Calu3 (cell line): ENCODE data around the gene TIMM29. TPM values are rescaled to one million over a fixed set of nuclear protein-coding genes. Genes with fewer than 3 reads are reported as not detected.

Source experiments
- BruUV-seq: library from RNA; stranded (reverse); fragments of 400-500 nt; replicated peaks from 2 replicates; lab custom pipeline; 2021; lab: Mats Ljungman, UMichigan
- CTCF ChIA-PET: fragments of 300-600 bp; sonication (Branson Sonifier 250); formaldehyde crosslinking; loops from one replicate; lab custom pipeline; 2022; ENCODE audit warnings: antibody characterized with exemption; lab: Charles Lee
- DNase-seq: peaks from one replicate; pipeline ENCODE4 v3.0.0; 2022
- H3K27ac Mint-ChIP-seq: one replicate; pipeline ENCODE4 v1.8.0; 2022; ENCODE audit warnings: mixed read lengths; ENCODE audit not compliant: unreplicated experiment
- H3K27me3 Mint-ChIP-seq: one replicate; pipeline ENCODE4 v1.8.0; 2022; ENCODE audit warnings: mixed read lengths; ENCODE audit not compliant: unreplicated experiment
- H3K36me3 Mint-ChIP-seq: one replicate; pipeline ENCODE4 v1.8.0; 2022; ENCODE audit warnings: mild to moderate bottlenecking, moderate library complexity, mixed read lengths; ENCODE audit not compliant: insufficient read depth, unreplicated experiment
- H3K4me1 Mint-ChIP-seq: one replicate; pipeline ENCODE4 v1.8.0; 2022; ENCODE audit warnings: mild to moderate bottlenecking, low read depth, mixed read lengths; ENCODE audit not compliant: unreplicated experiment
- H3K4me3 Mint-ChIP-seq: one replicate; pipeline ENCODE4 v1.8.0; 2022; ENCODE audit warnings: mild to moderate bottlenecking, low read depth, moderate library complexity, mixed read lengths; ENCODE audit not compliant: unreplicated experiment
- H3K9me3 Mint-ChIP-seq: one replicate; pipeline ENCODE4 v1.8.0; 2022; ENCODE audit warnings: low read depth, mixed read lengths; ENCODE audit not compliant: unreplicated experiment
- intact Hi-C: fragments of 100-400 bp; cut with micrococcal nuclease; formaldehyde crosslinking; loops from one replicate; pipeline ENCODE4 v1.10.0; 2022; ENCODE audit not compliant: unreplicated experiment
- total RNA-seq: library from RNA; stranded (reverse); gene quantifications from 2 replicates; pipeline ENCODE4 v1.2.3, GENCODE V29; 2022
- TF ChIP-seq, protein P1 (sequence below): fragments of 200-600 bp; IDR thresholded peaks from one replicate; pipeline ENCODE4 v1.8.0; 2022; ENCODE audit warnings: antibody characterized with exemption; ENCODE audit not compliant: unreplicated experiment

TIMM29 gene
- total RNA-seq, 1 experiment from 2014 or later = 15.3 TPM

DNA sequence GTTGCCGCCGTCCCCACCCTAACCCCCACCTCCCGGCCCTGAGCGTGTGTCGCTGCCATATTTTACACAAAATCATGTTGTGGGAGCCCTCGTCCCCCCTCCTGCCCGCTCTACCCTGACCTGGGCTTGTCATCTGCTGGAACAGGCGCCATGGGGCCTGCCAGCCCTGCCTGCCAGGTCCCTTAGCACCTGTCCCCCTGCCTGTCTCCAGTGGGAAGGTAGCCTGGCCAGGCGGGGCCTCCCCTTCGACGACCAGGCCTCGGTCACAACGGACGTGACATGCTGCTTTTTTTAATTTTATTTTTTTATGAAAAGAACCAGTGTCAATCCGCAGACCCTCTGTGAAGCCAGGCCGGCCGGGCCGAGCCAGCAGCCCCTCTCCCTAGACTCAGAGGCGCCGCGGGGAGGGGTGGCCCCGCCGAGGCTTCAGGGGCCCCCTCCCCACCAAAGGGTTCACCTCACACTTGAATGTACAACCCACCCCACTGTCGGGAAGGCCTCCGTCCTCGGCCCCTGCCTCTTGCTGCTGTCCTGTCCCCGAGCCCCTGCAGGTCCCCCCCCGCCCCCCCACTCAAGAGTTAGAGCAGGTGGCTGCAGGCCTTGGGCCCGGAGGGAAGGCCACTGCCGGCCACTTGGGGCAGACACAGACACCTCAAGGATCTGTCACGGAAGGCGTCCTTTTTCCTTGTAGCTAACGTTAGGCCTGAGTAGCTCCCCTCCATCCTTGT is 6.5 kb upstream of the TIMM29 start:
- H3K27ac Mint-ChIP-seq = peak overlapping the region; percentile 52
- CTCF ChIA-PET = no interaction called here
- H3K4me3 Mint-ChIP-seq = no peak overlapping the region
- H3K4me1 Mint-ChIP-seq = no peaks in the 10 kb centered on the region
- H3K9me3 Mint-ChIP-seq = no peaks in the 10 kb centered on the region
- intact Hi-C loops = no loop called here
- TSS peak; percentile 56 for BruUV-seq
- H3K27me3 Mint-ChIP-seq = no peaks in the 10 kb centered on the region
- TF ChIP-seq, protein P1, sequence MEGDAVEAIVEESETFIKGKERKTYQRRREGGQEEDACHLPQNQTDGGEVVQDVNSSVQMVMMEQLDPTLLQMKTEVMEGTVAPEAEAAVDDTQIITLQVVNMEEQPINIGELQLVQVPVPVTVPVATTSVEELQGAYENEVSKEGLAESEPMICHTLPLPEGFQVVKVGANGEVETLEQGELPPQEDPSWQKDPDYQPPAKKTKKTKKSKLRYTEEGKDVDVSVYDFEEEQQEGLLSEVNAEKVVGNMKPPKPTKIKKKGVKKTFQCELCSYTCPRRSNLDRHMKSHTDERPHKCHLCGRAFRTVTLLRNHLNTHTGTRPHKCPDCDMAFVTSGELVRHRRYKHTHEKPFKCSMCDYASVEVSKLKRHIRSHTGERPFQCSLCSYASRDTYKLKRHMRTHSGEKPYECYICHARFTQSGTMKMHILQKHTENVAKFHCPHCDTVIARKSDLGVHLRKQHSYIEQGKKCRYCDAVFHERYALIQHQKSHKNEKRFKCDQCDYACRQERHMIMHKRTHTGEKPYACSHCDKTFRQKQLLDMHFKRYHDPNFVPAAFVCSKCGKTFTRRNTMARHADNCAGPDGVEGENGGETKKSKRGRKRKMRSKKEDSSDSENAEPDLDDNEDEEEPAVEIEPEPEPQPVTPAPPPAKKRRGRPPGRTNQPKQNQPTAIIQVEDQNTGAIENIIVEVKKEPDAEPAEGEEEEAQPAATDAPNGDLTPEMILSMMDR = no peak
- no peak for DNase-seq
- H3K36me3 Mint-ChIP-seq = peaks cover 51% of the 10 kb centered on the region

DNA sequence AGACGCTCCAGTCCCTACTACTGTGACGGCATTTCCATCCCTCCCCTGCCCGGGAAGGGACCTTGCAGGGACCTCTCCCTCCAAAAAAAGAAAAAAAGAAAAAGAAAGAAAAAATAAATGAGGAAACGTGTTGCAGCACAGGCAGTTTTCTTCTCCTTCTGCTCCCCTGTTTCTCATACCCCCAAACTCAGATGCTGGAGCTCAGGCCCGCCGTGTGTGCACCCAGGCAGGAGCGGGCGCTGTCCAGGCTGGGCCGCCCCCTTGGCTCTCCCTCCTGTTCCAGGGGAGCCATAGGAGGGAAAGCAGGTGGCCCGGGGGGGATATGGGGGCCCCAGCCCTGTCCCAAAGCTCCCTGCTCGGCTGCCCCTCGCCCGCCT is 6.0 kb upstream of the TIMM29 start:
- no TSS peak for BruUV-seq
- DNase-seq = no peak
- H3K4me1 Mint-ChIP-seq = no peaks in the 10 kb centered on the region
- CTCF ChIA-PET = no interaction called here
- peak overlapping the region; percentile 52 for H3K27ac Mint-ChIP-seq
- H3K27me3 Mint-ChIP-seq = no peaks in the 10 kb centered on the region
- peaks cover 56% of the 10 kb centered on the region for H3K36me3 Mint-ChIP-seq
- TF ChIP-seq, protein P1 = no peak
- H3K9me3 Mint-ChIP-seq = no peaks in the 10 kb centered on the region
- intact Hi-C loops = no loop called here
- H3K4me3 Mint-ChIP-seq = no peak overlapping the region

DNA sequence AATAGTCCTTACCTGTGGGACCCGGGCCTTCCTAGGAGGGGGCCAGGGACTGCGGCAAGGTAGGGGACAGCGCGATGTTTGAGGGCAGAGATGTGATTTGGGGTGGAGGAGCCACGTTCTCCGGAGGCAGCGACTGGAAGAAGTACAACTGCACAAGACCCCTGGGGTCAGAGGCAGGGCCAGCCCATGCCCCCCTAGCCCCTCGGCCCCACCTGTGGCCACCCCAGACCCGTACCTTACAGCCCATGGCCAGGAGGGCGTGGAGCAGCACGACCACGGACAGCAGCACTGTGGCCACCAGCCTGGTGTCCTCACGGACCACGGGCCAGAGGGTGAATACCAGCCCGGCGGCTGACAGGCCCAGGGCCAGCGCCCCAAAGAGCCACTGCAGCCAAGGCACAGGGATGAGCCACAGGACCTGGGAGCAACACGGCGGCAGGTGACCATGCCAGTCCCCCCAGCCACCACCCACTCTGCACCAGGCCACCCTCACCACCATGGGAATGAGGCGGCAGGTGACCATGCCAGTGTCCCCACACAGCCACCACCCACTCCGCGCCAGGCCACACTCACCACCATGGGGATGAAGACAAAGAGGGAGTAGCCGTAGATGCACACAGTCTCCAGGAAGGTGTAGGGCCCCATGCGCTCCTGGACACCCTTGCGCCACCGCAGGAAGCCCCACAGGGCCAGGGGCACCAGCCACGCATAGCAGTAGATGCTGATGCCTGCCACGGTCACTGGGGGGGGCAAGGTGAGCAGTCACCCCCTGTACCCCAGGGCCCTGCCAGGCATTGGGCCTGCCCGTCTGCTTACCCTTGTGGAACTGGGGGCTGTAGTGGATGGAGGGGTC is 5.1 kb upstream of the TIMM29 start:
- H3K4me1 Mint-ChIP-seq = no peaks in the 10 kb centered on the region
- BruUV-seq = no TSS peak
- CTCF ChIA-PET = no interaction called here
- DNase-seq = no peak
- H3K36me3 Mint-ChIP-seq = peaks cover 61% of the 10 kb centered on the region
- TF ChIP-seq, protein P1 = no peak
- H3K27me3 Mint-ChIP-seq = no peaks in the 10 kb centered on the region
- H3K4me3 Mint-ChIP-seq = no peak overlapping the region
- H3K9me3 Mint-ChIP-seq = no peaks in the 10 kb centered on the region
- H3K27ac Mint-ChIP-seq = no peak overlapping the region
- intact Hi-C loops = no loop called here

DNA sequence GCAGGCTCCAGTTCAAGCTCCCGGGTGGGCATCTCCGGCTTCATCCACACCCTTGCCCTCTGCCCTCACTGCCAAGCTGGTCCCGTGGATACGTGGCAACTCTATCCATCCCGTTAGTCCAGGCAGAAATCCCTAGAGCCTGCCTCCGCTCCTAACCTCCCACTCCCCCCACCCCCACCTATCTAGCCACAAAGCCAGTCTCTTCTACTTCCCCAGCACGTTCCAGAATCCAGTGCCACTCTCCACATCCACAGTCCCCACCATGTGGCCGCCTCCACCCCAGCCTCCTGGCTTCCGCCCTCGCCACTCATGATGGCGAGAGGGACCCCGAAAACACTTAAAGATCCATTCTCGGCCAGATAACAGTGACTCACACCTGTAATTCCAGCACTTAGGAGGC is 4.0 kb upstream of the TIMM29 start:
- no peaks in the 10 kb centered on the region for H3K9me3 Mint-ChIP-seq
- no peaks in the 10 kb centered on the region for H3K27me3 Mint-ChIP-seq
- no peak overlapping the region for H3K27ac Mint-ChIP-seq
- DNase-seq = no peak
- TF ChIP-seq, protein P1 = no peak
- H3K4me1 Mint-ChIP-seq = no peaks in the 10 kb centered on the region
- BruUV-seq = no TSS peak
- CTCF ChIA-PET = no interaction called here
- H3K4me3 Mint-ChIP-seq = no peak overlapping the region
- H3K36me3 Mint-ChIP-seq = peaks cover 66% of the 10 kb centered on the region
- intact Hi-C loops = no loop called here
